Fibroblast of villous mesenchyme (primary cell): ENCODE results near the gene CPLANE1. TPM values are rescaled to one million over a fixed set of nuclear protein-coding genes. Genes with fewer than 3 reads are reported as not detected.

Experiments used
- DNase-seq: peaks from one replicate; pipeline ENCODE4 v3.0.0-alpha.2; 2010; ENCODE audit warnings: low read depth
- H3K4me3 ChIP-seq: 2 replicates; pipeline ENCODE4 v1.5.1; 2011; ENCODE audit warnings: low read depth, mild to moderate bottlenecking, low read length
- small RNA-seq: library from RNA; depleted of rRNA; stranded (forward); fragments of <200 nt; gene quantifications from one replicate; pipeline ENCODE3, GENCODE V24; 2012
- total RNA-seq: library from RNA; depleted of rRNA; stranded (reverse); fragments of >200 nt; gene quantifications from 2 replicates; pipeline ENCODE4 v1.2.3, GENCODE V29; 2012
- TF ChIP-seq, protein P1 (sequence below): IDR thresholded peaks from 2 replicates; pipeline ENCODE4 v1.5.1; 2012; ENCODE audit warnings: low read depth, mild to moderate bottlenecking, low read length; ENCODE audit not compliant: insufficient read depth

Gene CPLANE1
- total RNA-seq, 1 donor, result 39.7 TPM

GRCh38 chr5:37071901-37072581 is 177.1 kb downstream of the CPLANE1 start:
- peak; percentile 80 for DNase-seq
- TF ChIP-seq, protein P1, sequence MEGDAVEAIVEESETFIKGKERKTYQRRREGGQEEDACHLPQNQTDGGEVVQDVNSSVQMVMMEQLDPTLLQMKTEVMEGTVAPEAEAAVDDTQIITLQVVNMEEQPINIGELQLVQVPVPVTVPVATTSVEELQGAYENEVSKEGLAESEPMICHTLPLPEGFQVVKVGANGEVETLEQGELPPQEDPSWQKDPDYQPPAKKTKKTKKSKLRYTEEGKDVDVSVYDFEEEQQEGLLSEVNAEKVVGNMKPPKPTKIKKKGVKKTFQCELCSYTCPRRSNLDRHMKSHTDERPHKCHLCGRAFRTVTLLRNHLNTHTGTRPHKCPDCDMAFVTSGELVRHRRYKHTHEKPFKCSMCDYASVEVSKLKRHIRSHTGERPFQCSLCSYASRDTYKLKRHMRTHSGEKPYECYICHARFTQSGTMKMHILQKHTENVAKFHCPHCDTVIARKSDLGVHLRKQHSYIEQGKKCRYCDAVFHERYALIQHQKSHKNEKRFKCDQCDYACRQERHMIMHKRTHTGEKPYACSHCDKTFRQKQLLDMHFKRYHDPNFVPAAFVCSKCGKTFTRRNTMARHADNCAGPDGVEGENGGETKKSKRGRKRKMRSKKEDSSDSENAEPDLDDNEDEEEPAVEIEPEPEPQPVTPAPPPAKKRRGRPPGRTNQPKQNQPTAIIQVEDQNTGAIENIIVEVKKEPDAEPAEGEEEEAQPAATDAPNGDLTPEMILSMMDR, result no peak
- no peak overlapping the region for H3K4me3 ChIP-seq

DNA sequence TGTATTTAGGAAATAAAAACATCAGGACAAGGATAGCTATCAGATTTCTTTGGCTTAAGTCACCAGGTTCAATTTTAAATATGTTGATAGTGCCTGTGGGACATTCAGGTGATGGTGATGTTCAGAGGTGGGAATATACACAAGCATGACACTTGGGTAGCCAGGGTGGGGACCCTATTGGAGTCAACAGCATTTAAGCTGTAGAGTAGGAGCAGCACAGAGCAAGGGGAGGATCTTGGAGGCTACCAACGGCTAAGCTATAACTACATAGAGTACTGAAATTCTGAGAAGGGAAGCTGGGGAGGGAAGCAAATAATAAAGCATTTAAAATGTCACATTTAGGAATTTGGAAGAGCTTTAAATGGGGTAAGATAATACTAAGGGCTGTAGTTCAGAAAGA is 177.7 kb downstream of the CPLANE1 start:
- TF ChIP-seq, protein P1, result no peak
- no peak overlapping the region for H3K4me3 ChIP-seq
- DNase-seq, result no peak

DNA sequence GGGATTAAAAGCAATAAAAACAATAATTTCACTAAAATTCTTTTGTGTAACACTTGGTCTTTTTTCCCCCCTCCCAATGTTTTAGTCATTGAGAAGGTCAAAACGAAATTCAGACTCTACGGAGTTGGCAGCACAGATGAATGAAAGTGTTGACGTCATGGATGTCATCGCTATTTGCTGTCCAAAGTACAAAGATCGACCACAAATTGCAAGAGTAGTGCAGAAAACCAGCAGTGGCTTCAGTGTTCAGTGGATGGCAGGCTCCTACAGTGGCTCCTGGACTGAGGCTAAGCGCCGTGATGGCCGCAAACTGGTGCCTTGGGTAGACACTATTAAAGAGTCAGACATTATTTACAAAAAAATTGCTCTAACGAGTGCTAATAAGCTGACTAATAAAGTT is 184.7 kb downstream of the CPLANE1 start:
- TF ChIP-seq, protein P1, result no peak
- no peak overlapping the region for H3K4me3 ChIP-seq
- DNase-seq, result no peak

GRCh38 chr5:37063739-37064138 is 185.4 kb downstream of the CPLANE1 start:
- no peak overlapping the region for H3K4me3 ChIP-seq
- no peak for DNase-seq
- TF ChIP-seq, protein P1, result no peak

DNA sequence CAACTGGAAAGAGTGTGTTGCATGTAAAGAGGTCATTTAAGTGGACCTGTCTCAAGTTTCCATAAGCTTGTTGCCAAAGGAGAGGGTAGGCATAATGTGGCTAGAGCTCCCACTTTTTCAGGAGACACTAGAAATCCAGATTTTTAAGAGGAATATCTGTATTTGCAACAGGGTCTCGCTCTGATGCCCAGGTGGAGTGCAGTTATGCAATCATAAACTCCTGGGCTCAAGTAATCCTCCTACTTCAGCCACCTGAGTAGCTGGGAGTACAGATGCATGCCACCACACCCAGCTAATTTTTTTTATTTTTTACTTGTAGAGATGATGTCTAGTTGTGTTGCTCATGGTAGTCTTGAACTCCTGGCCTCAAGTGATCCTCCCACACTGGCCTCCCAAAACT is 189.1 kb downstream of the CPLANE1 start:
- H3K4me3 ChIP-seq, result no peak overlapping the region
- TF ChIP-seq, protein P1, result no peak
- no peak for DNase-seq

GRCh38 chr5:37056762-37057161 is 192.4 kb downstream of the CPLANE1 start:
- TF ChIP-seq, protein P1, result no peak
- DNase-seq, result no peak
- H3K4me3 ChIP-seq, result no peak overlapping the region

Small RNA genes lying within 50 kb of the gene (small RNA-seq; reads per million reads assigned to genes)
- gene C8orf59P2, result not detected

Other genes starting within 250 kb of the CPLANE1 start
- 32.2 and 41.9 TPM in 2 replicates for gene NUP155, start 121.7 kb upstream of the CPLANE1 start, total RNA-seq
- gene WDR70, start 129.9 kb upstream of the CPLANE1 start, total RNA-seq, result 23.5 and 29.4 TPM in 2 replicates